Bronchial epithelial cell (primary cell): Measurements from ENCODE around the gene RAD21L1. TPM values are rescaled to one million over a fixed set of nuclear protein-coding genes. Genes with fewer than 3 reads are reported as not detected.

Source experiments
- DNase-seq: peaks from one replicate; pipeline ENCODE4 v3.0.0-alpha.2; 2010; ENCODE audit warnings: low read depth
- FAIRE-seq: peaks from 2 replicates; lab custom pipeline; 2011; peaks lifted over from hg19 to GRCh38; lab: Jason Lieb, UNC
- H3K27me3 ChIP-seq: 2 replicates; pipeline ENCODE4 v1.5.1; 2011; ENCODE audit warnings: low read length; ENCODE audit not compliant: control insufficient read depth, insufficient read depth
- H3K36me3 ChIP-seq: 2 replicates; pipeline ENCODE4 v1.5.1; 2011; ENCODE audit warnings: low read length; ENCODE audit not compliant: control insufficient read depth, insufficient read depth
- H3K4me3 ChIP-seq: 2 replicates; pipeline ENCODE4 v1.5.1; 2011; ENCODE audit warnings: mild to moderate bottlenecking, low read depth, low read length, control low read depth
- total RNA-seq: library from RNA; depleted of rRNA; stranded (reverse); fragments of >200 nt; gene quantifications from 2 replicates; pipeline ENCODE4 v1.2.1, GENCODE V29; 2014
- TF ChIP-seq, protein P1 (sequence below): IDR thresholded peaks from 2 replicates; pipeline ENCODE4 v1.5.1; 2011; ENCODE audit warnings: mild to moderate bottlenecking, moderate library complexity, low read length, control low read depth, inconsistent platforms; ENCODE audit not compliant: insufficient read depth, severe bottlenecking

The RAD21L1 gene
- total RNA-seq, 1 donor from 2014 or later: under 0.01 TPM

DNA sequence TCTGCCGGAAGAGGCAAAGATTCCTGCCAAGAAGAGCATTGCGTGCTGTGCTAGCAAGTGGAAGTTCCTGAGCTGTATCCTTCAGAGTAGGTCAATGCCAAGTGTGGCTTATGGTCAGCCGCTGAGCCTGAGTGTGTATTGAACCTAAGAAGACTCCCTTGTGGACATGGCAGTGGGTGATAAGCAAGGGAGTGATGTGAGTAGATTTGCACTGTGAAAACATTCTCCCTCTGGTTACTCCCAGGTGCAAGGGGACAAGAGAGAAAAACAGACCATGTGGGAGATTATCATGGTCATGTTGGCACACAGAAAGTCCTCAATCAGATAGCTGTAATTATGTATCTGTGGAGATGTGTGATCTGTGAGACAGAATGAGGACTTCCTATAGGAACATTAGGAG, 35.0 kb upstream of the RAD21L1 start:
- Histone ChIP-seq H3K36me3 (no peaks in the 10 kb centered on the region), H3K27me3 (peaks cover 8% of the 10 kb centered on the region), H3K4me3 (no peak overlapping the region)
- TF ChIP-seq, protein P1, sequence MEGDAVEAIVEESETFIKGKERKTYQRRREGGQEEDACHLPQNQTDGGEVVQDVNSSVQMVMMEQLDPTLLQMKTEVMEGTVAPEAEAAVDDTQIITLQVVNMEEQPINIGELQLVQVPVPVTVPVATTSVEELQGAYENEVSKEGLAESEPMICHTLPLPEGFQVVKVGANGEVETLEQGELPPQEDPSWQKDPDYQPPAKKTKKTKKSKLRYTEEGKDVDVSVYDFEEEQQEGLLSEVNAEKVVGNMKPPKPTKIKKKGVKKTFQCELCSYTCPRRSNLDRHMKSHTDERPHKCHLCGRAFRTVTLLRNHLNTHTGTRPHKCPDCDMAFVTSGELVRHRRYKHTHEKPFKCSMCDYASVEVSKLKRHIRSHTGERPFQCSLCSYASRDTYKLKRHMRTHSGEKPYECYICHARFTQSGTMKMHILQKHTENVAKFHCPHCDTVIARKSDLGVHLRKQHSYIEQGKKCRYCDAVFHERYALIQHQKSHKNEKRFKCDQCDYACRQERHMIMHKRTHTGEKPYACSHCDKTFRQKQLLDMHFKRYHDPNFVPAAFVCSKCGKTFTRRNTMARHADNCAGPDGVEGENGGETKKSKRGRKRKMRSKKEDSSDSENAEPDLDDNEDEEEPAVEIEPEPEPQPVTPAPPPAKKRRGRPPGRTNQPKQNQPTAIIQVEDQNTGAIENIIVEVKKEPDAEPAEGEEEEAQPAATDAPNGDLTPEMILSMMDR: no peak
- no peak for DNase-seq
- no peak for FAIRE-seq

DNA sequence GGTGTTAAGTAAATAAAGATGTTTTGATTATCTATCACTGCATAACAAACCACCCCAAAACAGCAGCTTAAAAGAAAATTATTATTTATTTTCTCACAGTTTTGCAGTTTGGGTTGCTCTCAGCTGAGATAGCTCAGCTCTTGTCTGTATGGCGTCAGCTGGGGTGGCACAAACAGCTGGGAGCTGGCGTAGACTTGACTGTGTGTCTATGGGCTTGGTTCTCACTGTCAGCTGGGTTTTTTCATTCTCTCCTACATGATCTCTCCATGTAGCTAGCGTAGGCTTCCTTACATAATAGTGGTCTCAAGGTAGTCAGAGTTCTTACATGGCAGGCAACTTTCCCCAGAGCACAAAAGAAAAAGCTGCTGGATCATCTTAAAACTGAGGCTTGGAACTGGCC, 34.5 kb upstream of the RAD21L1 start:
- TF ChIP-seq, protein P1: no peak
- Histone ChIP-seq H3K27me3 (peaks cover 6% of the 10 kb centered on the region), H3K36me3 (no peaks in the 10 kb centered on the region), H3K4me3 (no peak overlapping the region)
- DNase-seq: no peak
- FAIRE-seq: no peak

- H3K27me3 ChIP-seq: peaks cover 2% of the 10 kb centered on the region
- no peaks in the 10 kb centered on the region for H3K36me3 ChIP-seq
- no peak overlapping the region for H3K4me3 ChIP-seq
- TF ChIP-seq, protein P1: no peak
- no peak for DNase-seq
- no peak for FAIRE-seq
Observed at GRCh38 chr20:1195226-1195625, 30.6 kb upstream of the RAD21L1 start.

DNA sequence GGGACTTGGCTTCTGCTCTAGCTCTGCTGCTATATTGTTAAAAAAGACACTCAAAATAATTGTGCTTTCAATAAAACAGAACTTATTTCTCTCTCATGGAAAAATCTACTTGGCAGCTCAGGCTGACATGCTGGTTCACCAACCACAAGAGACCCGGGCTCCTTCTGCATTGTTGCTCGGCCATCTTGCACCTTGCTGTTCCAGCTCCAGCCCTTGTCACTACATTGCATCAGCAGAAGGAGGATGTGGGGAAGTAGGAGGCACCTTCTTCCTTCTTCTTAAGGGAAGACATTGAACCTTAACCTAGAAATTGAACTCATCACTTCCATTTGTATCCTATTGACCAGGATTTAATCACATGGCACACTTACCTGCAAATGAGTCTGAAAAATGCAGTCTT, 29.2 kb upstream of the RAD21L1 start:
- Histone ChIP-seq H3K27me3 (peaks cover 2% of the 10 kb centered on the region), H3K4me3 (no peak overlapping the region), H3K36me3 (no peaks in the 10 kb centered on the region)
- no peak for DNase-seq
- FAIRE-seq: no peak
- TF ChIP-seq, protein P1: no peak

DNA sequence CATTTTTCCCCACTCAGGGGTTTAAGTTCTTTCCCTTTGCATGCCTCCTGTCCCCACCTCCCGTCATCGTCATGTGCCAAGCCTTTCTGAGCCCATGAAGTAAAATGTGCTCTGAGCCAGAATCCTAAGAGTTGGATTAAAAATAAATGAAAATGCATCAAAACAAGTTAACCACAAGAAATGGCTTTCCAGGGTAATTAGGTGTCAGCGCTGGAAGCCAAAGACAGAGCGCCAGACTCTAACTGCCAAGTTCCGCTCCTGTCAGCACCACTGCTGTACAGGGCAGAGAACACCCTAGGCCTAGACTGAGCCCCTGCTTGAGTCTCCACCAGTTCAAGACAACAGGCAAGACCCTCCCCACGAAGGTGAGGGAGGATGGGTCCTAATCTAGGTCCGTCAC, 28.0 kb upstream of the RAD21L1 start:
- TF ChIP-seq, protein P1: no peak
- H3K36me3 ChIP-seq: no peaks in the 10 kb centered on the region
- peaks cover 2% of the 10 kb centered on the region for H3K27me3 ChIP-seq
- peak; percentile 32 for FAIRE-seq
- no peak for DNase-seq
- no peak overlapping the region for H3K4me3 ChIP-seq

- no peak for FAIRE-seq
- TF ChIP-seq, protein P1: no peak
- Histone ChIP-seq H3K4me3 (no peak overlapping the region), H3K27me3 (peaks cover 2% of the 10 kb centered on the region), H3K36me3 (no peaks in the 10 kb centered on the region)
- DNase-seq: no peak
Observed at GRCh38 chr20:1198751-1199150, 27.1 kb upstream of the RAD21L1 start.
